Spleen (tissue), 11 donors: Measurements from ENCODE around the gene BBX. TPM values are rescaled to one million over a fixed set of nuclear protein-coding genes. Genes with fewer than 3 reads are reported as not detected.

ENCODE experiments used
- DNase-seq: peaks from one replicate; pipeline ENCODE4 v3.0.0-alpha.2; 2020
- H3K27ac ChIP-seq, 8 donors: fragments of 200-600 bp; sonication (generic) in 7 of 8; 1 replicate in 4 of 8; 2 replicates in 4 of 8; pipeline versions ENCODE4 v1.5.0 to v1.8.0; 2016 to 2021; ENCODE audit warnings: inconsistent platforms in 4 of 8, mild to moderate bottlenecking in 4 of 8, moderate library complexity in 1 of 8
- H3K27me3 ChIP-seq, 7 donors: fragments of 200-600 bp; sonication (generic) in 6 of 7; replicated peaks in 1 of 7; 1 replicate in 4 of 7; 2 replicates in 3 of 7; pipeline versions ENCODE4 v1.5.0 to v1.8.0; 2016 to 2021; ENCODE audit warnings: inconsistent platforms in 3 of 7, mild to moderate bottlenecking in 1 of 7
- H3K36me3 ChIP-seq, 6 donors: fragments of 200-600 bp; sonication (generic) in 5 of 6; 1 replicate in 4 of 6; 2 replicates in 2 of 6; pipeline versions ENCODE4 v1.5.0 to v1.8.0; 2016 to 2021; ENCODE audit warnings: inconsistent platforms in 2 of 6
- H3K4me1 ChIP-seq, 6 donors: fragments of 200-600 bp; sonication (generic) in 5 of 6; 1 replicate in 3 of 6; 2 replicates in 3 of 6; pipeline versions ENCODE4 v1.5.0 to v1.8.0; 2016 to 2021; ENCODE audit warnings: inconsistent platforms in 3 of 6
- H3K4me3 ChIP-seq, 8 donors: fragments of 200-600 bp; sonication (generic) in 7 of 8; 1 replicate in 4 of 8; 2 replicates in 4 of 8; pipeline versions ENCODE4 v1.5.0 to v1.8.0; 2016 to 2021; ENCODE audit warnings: inconsistent platforms in 4 of 8, mild to moderate bottlenecking in 4 of 8, moderate library complexity in 2 of 8
- H3K9me3 ChIP-seq, 8 donors: fragments of 200-600 bp; sonication (generic) in 7 of 8; 1 replicate in 4 of 8; 2 replicates in 4 of 8; pipeline versions ENCODE4 v1.5.0 to v1.8.0; 2016 to 2021; ENCODE audit warnings: inconsistent platforms in 4 of 8
- CTCF ChIP-seq, 11 experiments: fragments of 200-600 bp in 7 of 11; fragments of 450-650 bp in 4 of 11; sonication (generic) in 4 of 11; IDR thresholded peaks in 8 of 11; conservative IDR thresholded peaks in 3 of 11; 1 replicate in 7 of 11; 2 replicates in 4 of 11; pipeline versions ENCODE4 v1.4.0 to v1.8.0; 2016 to 2021; ENCODE audit warnings: antibody characterized with exemption in 11 of 11, inconsistent platforms in 4 of 11, mild to moderate bottlenecking in 1 of 11
- POLR2A ChIP-seq, 3 donors: fragments of 450-650 bp; IDR thresholded peaks; one replicate each; pipeline ENCODE4 v1.5.1; 2017; ENCODE audit warnings: antibody characterized with exemption in 3 of 3, mild to moderate bottlenecking in 1 of 3
- POLR2AphosphoS5 ChIP-seq, 3 donors: sonication (generic); formaldehyde crosslinking; IDR thresholded peaks; one replicate each; pipeline ENCODE4 v1.5.1; 2017; ENCODE audit warnings: antibody characterized with exemption in 3 of 3
- WGBS, 5 donors: extraction: QIAGEN DNeasy Blood & Tissue Kit in 3 of 5; methylation state at CpG; one replicate each; pipeline versions ENCODE4 v1.1.5 to v1.1.7; 2013 to 2018; 5-methylcytosine and 5-hydroxymethylcytosine counted together
- intact Hi-C: fragments of 100-400 bp; cut with DNase I; formaldehyde crosslinking; loops from one replicate; pipeline ENCODE4 v1.15.0; 2023; ENCODE audit warnings: low total_unique reads
- polyA plus RNA-seq, 3 donors: library from polyadenylated mRNA; stranded (reverse); fragments of 200-250 nt; gene quantifications; one replicate each; pipeline ENCODE4 v1.2.1, GENCODE V29; 2013
- total RNA-seq, 7 donors: library from RNA; depleted of rRNA in 3 of 7; stranded (reverse); fragments of >200 nt in 3 of 7; fragmentation: NEBNext Ultra II Directional in 4 of 7; extraction: Animal tissue kit (Norgen Biotek cat#: 25700) in 4 of 7; gene quantifications; one replicate each; pipeline versions ENCODE4 v1.1.0 to v1.2.1, GENCODE V29; 2016 to 2021
- donor health status: healthy with polysubstance abuse.
- donor health status: DM: no; HTN: no; CAD: no; lungs with moderate emphysema.
- donor health status: DM: no; HTN: no; CAD: no.
- donor health status: Bipolar disorder and iron deficiency.
- donor health status: healthy.
- donor health status: DM: no; HTN: no; CAD: no.
- donor health status: DM: yes; HTN: yes; CAD: no.

The BBX gene
- total and polyA plus RNA-seq, 10 donors, result 5.1 to 98.5 (median 74.6) TPM

GRCh38 chr3:107545680-107546120 lies 22.9 kb downstream of the BBX start:
- H3K9me3 ChIP-seq, result peaks cover 0 to 7% (median 0%) of the 10 kb centered on the region in 8 donors
- H3K27me3 ChIP-seq, result no peaks in the 10 kb centered on the region
- no peak overlapping the region for H3K4me3 ChIP-seq
- H3K27ac ChIP-seq, result no peak overlapping the region
- DNase-seq, result no peak
- TF ChIP-seq POLR2A (IDR thresholded peaks at IDR 0.05) (no peak), CTCF (IDR thresholded peaks at IDR 0.05 in 8 of 11, conservative IDR thresholded peaks at IDR 0.05 in 3 of 11) (no peak), POLR2AphosphoS5 (IDR thresholded peaks at IDR 0.05) (no peak)
- intact Hi-C loops, result no loop called here
- H3K4me1 ChIP-seq, result peaks cover 0 to 12% (median 0%) of the 10 kb centered on the region in 6 donors
- H3K36me3 ChIP-seq, result peaks cover 0 to 7% (median 0%) of the 10 kb centered on the region in 6 donors
- WGBS, 5 donors, result 60 to 84% (median 77%) methylated on average over 1 of the region's 1 CpG

GRCh38 chr3:107548601-107549000 lies 25.8 kb downstream of the BBX start:
- WGBS, 5 donors, result 96 to 100% (median 98%) methylated on average over 2 of the region's 2 CpGs

GRCh38 chr3:107555359-107555758 lies 32.6 kb downstream of the BBX start:
- TF ChIP-seq CTCF (IDR thresholded peaks at IDR 0.05 in 8 of 11, conservative IDR thresholded peaks at IDR 0.05 in 3 of 11) (no peak), POLR2A (IDR thresholded peaks at IDR 0.05) (no peak), POLR2AphosphoS5 (IDR thresholded peaks at IDR 0.05) (no peak)
- no peaks in the 10 kb centered on the region for H3K27me3 ChIP-seq
- no peak overlapping the region for H3K27ac ChIP-seq
- intact Hi-C loops, result no loop called here
- no peak overlapping the region for H3K4me3 ChIP-seq
- H3K36me3 ChIP-seq, result peaks cover 0 to 6% (median 0%) of the 10 kb centered on the region in 6 donors
- H3K9me3 ChIP-seq, result no peaks in the 10 kb centered on the region
- DNase-seq, result no peak
- peaks cover 0 to 35% (median 2%) of the 10 kb centered on the region in 6 donors for H3K4me1 ChIP-seq
- WGBS, 5 donors, result 75 to 96% (median 89%) methylated on average over 3 of the region's 3 CpGs

More at GRCh38 chr3:107548601-107549000, 25.8 kb downstream of the BBX start:
- H3K27me3 ChIP-seq, result no peaks in the 10 kb centered on the region
- intact Hi-C loops, result no loop called here
- TF ChIP-seq POLR2AphosphoS5 (IDR thresholded peaks at IDR 0.05) (no peak), POLR2A (IDR thresholded peaks at IDR 0.05) (no peak), CTCF (IDR thresholded peaks at IDR 0.05 in 8 of 11, conservative IDR thresholded peaks at IDR 0.05 in 3 of 11) (no peak)
- no peak for DNase-seq
- no peak overlapping the region for H3K4me3 ChIP-seq
- H3K9me3 ChIP-seq, result peaks cover 0 to 7% (median 0%) of the 10 kb centered on the region in 8 donors
- peaks cover 0 to 12% (median 0%) of the 10 kb centered on the region in 6 donors for H3K4me1 ChIP-seq
- peaks cover 0 to 7% (median 0%) of the 10 kb centered on the region in 6 donors for H3K36me3 ChIP-seq
- no peak overlapping the region for H3K27ac ChIP-seq

GRCh38 chr3:107557743-107558142 lies 35.0 kb downstream of the BBX start:
- no peaks in the 10 kb centered on the region for H3K27me3 ChIP-seq
- H3K4me1 ChIP-seq, result peaks cover 0 to 47% (median 3%) of the 10 kb centered on the region in 6 donors
- WGBS, 5 donors, result 91 to 100% (median 94%) methylated on average over 2 of the region's 2 CpGs
- intact Hi-C loops, result no loop called here
- H3K4me3 ChIP-seq, result no peak overlapping the region
- TF ChIP-seq POLR2A (IDR thresholded peaks at IDR 0.05) (no peak), POLR2AphosphoS5 (IDR thresholded peaks at IDR 0.05) (no peak), CTCF (IDR thresholded peaks at IDR 0.05 in 8 of 11, conservative IDR thresholded peaks at IDR 0.05 in 3 of 11) (no peak)
- DNase-seq, result no peak
- no peak overlapping the region for H3K27ac ChIP-seq
- peaks cover 0 to 6% (median 0%) of the 10 kb centered on the region in 6 donors for H3K36me3 ChIP-seq
- no peaks in the 10 kb centered on the region for H3K9me3 ChIP-seq
